HG03025 (cell line): Measurements from ENCODE around the gene USP40.

Source experiments
- ATAC-seq: cut with Tn5 transposase; IDR thresholded peaks from one replicate; pipeline ENCODE4 v1.9.1; 2021; ENCODE audit warnings: mild to moderate bottlenecking, moderate library complexity; ENCODE audit not compliant: unreplicated experiment, low FRiP score

Gene USP40

DNA sequence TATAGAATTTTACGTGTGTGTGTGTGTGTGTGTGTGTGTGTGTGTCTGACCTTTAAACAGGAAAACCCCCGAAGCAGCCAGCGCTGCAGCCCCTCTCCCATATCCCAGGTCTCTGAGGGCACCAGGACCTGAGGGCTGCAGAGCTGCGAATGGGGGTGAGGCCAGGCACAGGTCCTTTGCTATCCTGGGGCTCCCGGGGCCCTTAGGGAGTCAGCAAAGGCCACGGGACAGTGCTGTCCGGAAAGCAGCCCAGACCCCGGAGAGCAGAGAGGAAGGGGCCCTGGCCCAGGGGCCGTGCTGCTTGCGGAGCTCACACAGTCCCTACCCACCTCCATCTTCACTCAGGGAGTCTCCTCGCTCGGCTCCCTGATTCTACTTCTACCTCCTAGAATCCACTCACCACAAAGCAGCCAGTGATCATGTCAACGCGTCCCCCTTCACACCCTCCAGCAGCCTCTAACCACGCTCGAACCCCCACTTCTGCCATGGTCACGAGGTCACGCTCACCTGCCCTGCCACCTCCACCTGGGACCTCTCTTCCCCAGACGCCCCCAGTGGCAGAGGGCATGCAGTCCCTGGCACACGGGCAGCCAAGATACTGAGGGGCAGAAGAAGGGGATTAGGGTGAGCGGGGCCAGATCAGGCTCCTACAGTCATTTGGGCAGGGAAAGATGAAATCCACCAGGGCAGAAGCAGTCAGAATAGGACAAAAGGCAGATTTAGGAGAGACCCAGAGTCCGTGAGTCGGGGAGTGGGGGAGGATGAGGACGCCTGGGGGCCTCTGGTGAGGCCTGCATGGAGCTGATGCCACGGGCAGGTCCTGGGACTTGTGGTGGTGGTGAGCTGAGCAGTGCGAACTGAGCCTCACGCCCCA is 86.7 kb downstream of the USP40 start:
- ATAC-seq = no peak

DNA sequence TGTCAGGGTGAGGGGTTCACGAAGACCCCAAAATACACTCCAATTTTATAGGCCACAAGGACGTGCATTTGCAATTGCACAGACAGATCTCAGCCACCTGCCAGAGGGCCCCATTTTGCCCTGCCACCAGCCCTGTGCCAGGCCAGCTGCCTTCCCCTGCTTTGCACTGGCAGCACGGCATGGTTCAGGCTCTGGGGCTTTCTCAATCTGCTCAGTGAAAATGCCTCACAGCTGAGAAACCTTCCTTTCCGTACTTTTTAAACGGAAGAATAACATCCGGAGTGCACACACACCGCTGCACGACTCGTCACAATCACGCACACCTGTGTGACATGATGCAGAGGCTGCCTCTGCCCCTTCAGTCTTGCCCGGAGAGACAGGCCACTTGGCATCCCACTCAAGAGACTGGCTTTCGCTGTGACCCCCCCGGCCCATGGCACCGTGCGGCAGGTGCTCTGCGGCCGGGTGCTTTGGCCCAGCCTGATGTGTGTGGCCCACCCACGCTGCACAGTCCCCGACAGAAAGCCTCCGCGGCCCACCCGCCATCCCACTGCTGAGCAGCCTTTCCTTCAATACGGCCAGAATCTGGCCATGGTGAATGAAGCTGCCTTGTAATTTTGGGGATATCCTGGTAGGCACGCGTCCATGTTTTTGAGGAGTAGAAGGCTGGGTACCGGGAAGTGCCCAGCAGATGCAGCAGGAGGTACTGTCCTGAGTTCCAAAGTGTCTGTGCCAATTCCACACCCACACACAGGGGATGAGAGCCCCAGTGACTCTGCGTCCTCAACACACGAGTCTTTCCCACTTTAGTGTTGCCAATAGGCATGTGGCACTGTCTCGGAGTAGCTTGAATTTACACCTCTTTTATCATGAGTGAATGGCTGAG is 88.8 kb downstream of the USP40 start:
- ATAC-seq = no peak

DNA sequence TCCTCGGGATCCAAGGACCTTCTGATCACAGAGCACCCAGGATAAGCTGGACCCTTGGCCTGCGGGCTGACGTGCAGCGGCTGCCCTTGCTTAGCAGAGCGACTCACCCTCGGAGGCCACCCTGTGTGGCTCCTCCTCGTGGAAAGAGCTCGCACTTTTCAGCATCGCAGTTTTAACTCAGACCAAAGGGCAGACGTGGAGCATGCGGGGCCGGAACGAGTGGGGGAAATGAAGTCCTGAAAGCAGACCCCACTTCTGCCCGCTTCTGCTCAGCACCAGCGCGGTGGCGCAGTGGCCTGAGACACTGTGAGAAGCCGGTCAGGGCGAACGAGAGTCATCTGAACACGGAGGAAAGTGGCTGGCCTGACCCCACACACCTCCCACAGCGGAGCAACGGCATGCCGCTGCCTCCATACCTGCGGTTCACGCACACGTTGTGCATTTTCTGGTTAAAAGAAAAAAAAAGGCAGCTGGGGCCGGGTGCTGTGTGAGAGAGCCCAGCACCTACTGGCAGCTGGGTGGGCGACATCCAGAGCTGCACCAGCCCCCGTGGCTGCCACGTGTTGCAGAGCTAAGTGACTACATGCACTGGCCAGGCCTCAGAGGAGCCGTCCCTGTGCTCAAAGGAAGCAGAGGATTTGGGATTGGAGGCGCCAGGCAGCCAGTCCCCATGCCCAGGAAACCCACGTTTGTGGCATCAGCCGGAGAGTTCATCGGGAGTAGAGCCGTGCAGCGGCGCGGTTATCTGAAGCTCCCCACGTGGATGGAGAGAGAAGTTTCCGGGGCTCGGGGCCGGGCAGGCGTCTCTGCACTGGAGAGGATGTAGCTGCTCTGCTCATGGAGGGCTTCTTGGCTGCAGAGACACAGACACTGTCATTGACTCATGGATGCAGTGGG is 89.7 kb downstream of the USP40 start:
- ATAC-seq = no peak

DNA sequence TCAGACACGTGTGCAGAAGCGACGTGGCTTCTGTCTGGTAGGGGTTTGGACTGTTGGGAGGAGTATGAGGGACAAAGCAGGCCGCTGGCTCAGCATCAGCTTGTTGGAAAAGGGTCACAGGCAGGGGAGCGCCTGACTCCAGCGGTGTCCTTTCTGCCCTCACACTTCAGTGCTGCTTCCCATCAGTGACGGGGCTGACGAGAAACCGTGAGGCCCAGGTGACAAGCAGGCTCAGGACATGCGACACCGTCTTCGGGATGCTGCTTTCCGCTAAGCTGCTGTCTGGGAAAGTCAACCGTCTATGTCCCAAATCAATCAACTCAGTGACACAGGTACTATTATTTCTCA is 90.5 kb downstream of the USP40 start:
- no peak for ATAC-seq

DNA sequence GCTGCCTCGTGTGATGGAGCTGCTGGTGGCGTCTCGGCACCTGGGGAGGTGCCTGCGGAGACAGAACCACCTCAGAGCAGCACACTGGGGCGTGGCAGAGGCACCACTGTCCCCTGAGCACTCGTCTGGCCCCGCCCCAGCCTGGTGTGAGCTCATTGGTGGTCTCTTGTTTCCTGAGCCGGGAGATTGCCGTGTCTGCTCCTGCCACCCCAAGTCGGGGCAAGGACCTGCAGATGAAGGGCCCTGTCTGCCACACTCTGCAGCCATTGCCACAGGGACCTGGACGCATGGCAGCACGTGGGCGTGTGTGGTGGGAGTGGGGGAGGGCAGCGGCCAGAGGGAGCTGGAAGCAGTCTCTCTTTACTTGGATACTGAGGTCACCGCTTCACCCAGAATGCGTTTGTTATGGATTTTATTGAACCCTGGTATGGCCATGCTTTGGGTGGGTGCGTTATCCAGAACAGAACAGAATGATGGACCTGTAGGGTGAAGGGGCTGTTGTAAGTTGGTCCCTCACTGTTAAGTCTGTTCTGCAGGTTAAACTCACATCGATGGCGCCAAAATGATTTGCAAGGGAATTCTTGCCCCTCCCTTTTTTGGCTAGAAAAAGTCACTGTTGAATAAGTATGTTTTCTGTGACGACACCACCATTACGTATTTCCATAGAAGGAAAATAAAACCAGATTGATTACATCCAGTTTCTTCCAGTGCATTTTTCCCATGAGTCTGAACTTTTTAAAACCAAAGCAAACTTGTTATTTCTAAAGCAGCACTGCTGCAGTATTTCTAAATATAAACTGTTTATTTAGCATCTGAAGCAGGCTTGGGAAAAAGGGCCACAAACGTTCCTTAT is 92.0 kb downstream of the USP40 start:
- no peak for ATAC-seq

DNA sequence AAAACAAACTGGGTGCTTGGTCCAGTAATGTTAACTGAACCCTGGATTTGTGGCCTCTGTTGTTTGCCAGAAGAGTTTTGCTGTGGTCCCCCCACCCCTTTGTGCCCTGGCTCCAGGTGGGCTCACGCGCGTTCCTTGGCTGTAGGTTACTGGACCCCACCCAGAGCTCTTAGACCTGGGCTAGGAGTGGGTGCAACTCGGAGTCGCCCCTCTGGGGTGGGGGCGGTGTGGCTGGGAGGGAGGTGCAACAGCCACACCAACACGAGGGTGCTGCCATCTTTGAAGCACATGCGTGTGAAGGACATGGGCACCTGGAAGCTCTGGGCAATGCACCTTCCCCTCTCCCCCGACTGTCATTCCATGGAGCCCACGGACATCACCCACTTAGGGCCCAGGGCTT is 92.7 kb downstream of the USP40 start:
- ATAC-seq = no peak

DNA sequence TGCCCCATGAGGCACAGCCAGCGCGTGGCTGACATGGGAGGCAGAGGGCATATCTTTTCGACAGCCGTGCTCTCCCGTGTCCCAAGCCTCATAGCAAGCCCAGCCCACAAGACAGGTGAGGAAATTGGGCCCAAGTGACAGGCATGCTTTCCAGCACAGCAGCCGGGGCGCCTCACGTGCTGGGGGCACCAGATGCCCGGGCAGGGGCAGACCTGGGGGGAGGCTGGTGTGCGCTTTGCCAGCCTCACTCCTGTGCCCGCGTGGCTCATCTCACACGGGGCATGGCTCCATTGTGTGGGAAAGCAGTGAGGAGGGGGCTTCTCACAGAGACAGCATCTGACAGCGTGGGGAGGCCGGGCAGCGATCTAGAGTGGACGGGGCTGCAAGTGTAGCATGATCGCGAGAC is 93.2 kb downstream of the USP40 start:
- no peak for ATAC-seq

DNA sequence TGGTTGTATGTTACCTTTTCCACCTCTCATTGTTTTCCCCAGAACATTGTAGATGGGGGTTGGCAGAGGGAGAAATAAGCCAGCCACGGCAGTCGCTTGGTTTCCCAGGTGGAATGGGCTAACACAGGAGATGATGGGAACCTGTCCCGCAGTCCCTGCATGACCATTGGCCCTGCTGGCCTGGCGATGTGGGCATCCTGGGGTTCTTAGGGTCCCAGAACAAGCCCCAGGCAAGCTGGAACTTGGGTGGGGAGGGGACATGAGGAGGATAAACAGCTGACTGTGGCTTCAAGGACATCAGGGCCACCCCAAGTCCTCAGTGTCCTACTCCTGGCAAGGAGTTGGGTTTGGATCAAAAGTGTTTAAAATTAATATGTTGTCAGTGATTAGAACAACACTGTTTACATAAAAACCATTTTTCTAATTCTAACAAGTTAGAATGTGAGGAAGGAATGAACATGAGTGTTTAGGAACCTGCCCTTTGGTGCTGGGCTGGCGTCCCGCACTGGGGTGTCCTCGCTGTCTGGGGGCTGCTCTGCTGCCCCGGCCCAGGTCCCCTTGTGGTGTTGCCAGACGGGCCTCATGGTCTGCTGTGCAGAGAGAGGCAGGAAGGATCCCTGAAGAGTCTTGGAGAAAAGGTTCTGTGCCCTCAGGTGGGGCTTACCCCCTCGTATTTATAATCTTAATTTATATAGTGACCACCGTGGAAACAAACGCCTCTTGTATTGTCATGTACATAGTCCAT is 95.1 kb downstream of the USP40 start:
- no peak for ATAC-seq

DNA sequence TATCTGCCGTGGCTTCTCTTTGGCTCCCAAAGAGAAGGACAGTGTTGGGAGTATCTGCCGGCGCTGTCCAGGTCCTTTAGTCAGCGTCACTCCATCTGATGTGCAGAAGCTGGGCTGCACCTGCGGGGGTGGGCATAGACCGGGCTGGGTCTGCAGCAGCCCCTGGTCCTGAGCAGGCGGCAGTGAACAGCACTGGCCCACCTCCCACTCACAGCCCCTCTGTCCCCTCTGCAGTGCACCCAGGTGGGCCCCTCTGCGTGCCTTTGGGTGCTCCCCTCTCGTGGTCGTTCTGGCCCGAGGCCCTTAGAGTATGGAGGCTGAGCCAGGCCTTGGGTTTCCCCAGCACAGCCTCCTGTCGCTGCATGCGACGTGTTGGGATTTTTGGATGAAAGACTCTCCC is 95.7 kb downstream of the USP40 start:
- no peak for ATAC-seq

DNA sequence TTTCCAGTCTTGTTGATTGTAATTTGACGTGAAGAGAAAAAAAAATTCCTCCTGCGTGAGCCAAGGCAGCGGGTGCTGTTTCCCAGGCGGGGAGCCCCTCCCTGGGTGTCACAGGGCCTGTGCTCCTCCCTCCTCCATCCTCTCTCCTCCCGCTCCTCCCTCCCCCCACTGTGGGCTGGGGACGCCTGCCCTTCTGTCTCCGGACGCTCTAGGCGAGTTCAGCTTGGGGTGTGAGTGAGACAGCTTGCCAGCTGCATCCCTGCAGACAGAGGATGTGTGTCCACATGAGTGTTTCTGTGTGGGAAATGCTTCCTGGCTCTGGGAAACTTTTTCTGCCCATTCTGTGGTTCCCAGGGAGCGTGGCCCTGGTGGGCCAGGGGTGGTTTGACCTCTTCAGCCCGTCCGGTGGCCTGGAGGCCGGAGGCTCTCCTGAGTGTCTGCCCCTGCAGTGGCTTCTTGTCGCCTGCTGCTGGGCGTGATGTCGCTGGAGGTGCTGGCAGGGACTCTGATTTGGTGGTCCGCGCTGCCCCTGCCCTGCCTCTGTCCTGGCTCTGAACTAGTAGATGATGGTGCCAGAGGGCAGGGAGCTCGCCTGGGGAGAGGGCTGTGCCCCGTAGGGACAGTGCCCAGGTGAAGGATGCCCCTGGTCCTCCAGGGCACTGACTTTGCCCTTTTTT is 96.4 kb downstream of the USP40 start:
- ATAC-seq = no peak

DNA sequence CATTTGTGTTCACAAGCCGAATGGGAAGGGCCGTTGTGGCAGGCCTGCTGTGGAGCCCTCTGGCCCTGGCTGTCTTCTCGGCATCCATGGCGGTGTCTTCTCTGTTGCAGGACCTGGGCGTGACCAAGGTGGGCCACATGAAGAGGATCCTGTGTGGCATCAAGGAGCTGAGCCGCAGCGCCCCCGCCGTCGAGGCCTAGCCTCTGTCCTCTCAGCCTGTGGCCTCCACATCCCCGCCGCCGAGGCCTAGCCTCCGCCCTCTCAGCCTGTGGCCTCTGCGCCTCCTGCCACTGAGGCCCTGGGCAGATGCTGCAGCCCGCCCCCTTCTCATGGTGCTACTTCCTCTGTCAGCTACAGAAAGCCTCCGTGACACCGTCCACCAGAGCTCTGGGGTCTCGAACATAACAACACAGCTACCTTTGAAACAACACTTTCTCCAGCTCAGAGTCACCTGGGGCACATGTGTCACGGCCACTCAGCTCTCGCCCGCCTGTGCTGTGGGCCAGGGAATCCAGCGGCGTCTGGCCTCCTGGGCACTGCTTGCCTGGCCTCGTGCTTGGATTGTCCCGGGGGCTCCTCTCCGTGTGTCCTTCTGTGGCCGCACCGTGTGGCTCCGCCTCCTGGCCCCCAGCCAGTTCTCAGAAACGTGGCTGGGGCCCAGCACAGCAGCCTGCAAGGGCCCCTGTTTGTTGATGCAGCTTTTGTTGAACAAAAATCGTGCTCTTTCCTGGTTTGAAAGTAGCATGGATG is 97.1 kb downstream of the USP40 start:
- no peak for ATAC-seq

DNA sequence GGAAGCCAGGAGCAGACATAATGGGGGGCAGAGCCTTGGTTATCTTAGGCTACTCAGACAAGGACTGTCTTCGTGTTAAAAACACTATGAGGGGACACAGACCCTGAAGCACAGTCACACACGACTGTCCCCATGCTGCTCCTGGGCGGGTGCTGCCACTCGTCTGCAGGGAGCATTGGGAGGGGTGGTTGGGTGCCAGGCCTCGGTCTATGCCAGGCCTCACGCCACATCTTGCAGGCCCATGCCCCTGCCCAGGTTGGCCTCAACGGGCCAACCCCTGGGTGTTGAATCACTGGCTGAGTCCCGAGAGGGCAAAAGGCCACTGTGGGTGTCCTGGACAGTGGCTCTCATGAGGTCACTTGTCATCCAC is 97.9 kb downstream of the USP40 start:
- ATAC-seq = no peak

DNA sequence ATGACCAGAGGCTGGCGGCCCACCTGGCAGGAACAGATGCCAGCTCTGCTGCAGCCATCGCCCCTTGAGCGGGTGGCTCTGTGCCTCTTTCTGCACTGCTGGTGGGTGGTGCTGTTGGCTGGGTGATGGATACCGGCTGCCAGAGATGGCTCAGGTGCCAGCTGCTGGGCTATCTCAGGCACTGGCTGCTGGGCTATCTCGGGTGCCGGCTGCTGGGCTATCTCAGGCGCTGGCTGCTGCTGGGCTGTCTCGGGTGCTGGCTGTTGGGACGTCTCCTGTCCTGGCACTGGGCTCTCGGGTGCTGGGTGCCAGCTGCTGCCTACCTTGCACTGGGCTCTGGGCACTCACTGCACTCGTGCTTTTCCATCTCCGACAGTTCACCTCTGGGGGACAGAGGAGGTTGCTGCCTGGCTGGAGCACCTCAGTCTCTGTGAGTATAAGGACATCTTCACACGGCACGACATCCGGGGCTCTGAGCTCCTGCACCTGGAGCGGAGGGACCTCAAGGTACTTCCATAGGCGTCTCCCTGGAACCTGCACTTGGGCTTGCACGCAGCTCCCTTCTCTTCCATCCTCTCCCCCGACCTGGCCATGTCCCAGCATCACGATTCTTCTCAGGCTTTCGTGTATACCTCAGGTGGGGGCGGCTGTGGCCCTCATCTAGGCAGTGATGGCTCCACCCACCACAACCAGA is 98.4 kb downstream of the USP40 start:
- no peak for ATAC-seq

DNA sequence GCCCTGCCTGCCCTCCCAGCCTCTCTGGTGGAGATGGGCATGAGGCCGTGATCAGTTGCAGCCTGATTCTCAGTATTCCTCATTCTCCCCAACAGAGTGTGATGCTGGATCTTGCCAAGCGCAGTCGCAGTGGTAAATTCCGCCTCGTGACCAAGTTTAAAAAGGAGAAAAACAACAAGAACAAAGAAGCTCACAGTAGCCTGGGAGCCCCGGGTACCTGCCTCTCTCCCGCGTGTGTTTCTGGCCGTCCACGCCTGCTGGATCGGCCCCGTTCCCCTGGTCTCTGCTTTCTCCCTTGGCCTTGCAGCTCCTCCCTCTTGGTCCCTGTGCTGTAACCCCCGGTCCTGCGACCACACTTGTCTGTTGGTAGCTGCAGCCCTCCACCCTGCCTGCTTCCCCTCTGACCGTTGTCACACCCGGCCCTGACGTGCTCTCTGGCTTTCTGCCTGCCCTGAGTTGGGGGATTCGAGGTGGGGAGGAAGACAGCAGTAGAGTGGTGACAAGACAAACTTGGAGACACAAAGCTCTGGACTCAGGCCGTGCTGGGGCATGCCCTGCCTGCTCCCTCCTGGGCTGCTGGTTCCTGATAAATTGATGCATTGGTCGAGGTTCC is 99.5 kb downstream of the USP40 start:
- no peak for ATAC-seq

DNA sequence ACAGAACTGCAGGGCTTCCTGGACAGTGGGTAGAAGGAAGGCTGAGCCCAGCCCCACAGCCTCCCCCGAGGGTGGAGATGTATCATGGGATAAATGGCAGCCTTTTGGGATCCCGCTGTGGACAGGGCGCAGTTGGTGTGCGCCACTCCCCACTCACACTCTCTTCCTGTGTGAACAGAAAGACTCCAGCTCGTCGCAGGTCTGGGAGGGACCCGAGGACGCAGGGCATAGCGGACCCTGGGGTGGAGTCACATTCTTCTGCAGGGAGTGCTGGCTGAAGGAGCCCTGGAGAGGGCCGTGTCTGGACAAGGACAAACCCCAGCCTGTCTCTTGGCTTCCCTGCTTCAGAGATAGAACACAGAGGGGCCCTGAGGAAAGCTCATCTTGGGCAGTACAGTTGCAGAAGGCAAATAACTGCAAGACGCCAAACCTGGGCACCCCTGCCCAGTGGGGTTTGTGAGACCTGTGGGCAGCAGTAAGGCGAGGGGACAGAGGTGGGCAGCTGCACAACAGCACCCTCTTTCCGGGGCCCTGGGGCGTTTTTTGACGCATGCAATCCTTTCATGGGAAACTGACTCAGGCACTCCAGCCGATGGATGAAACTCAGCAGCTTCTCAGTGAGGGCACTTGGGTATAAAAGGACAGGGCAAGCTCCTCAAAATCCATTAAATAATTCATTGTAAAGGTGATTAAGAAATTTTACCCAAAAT is 101.9 kb downstream of the USP40 start:
- ATAC-seq = no peak

DNA sequence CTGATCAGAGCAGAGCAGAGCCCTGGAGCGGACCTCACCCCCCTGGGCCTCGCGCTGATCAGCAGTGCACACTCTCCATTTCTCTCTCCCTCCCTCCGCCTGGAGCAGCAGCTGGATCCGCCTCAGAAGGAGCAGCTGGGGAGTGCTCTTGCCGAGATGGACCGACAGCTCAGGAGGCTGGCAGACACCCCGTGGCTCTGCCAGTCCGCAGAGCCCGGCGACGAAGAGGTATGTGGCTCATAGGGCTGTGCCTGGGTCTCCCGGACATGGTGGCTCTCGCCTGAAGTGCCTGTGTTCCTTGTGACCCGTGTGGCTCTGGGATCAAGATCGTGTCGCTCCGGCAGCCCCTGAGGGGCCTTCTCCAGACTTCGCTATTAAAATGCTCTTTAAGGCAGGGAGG is 102.5 kb downstream of the USP40 start:
- ATAC-seq = no peak
